K562 (cell line): ENCODE measurements around the gene MAST3. TPM values are rescaled to one million over a fixed set of nuclear protein-coding genes. Genes with fewer than 3 reads are reported as not detected.

Source experiments
- ATF7 ChIP-seq: fragments of 450-650 bp; IDR thresholded peaks from 2 replicates; pipeline ENCODE4 v1.7.1; 2014; ENCODE audit warnings: mild to moderate bottlenecking, moderate library complexity
- CBX1 ChIP-seq: sonication (generic); IDR thresholded peaks from 2 replicates; pipeline ENCODE4 v1.6.1; 2016; ENCODE audit warnings: antibody characterized with exemption, low read depth, mild to moderate bottlenecking
- EP300 ChIP-seq: IDR thresholded peaks from 2 replicates; pipeline ENCODE4 v1.6.1; 2012; ENCODE audit warnings: low read length, improper control_type of control experiment
- ETS2 ChIP-seq: IDR thresholded peaks from 2 replicates; pipeline ENCODE4 v1.6.1; 2016; ENCODE audit warnings: borderline replicate concordance, missing genetic modification characterization, mild to moderate bottlenecking, moderate library complexity, missing compliant biosample characterization; ENCODE audit not compliant: poor library complexity, severe bottlenecking
- ETV6 ChIP-seq, 3 experiments: fragments of 150-350 bp in 1 of 3; sonication (generic) in 1 of 3; formaldehyde crosslinking in 1 of 3; IDR thresholded peaks; 2 replicates each; pipeline versions ENCODE4 v1.6.1 to v1.8.0; 2014 to 2022; ENCODE audit warnings: borderline replicate concordance in 2 of 3, low read depth in 2 of 3, antibody characterized with exemption in 1 of 3, low read length in 1 of 3, mild to moderate bottlenecking in 1 of 3, missing genetic modification reagents in 1 of 3
- GABPB2 ChIP-seq: fragments of 250-450 bp; sonication (Bioruptor Pico); conservative IDR thresholded peaks from 2 replicates; pipeline ENCODE4 v1.5.1; 2021; ENCODE audit warnings: mild to moderate bottlenecking
- HDAC2 ChIP-seq: fragments of 450-650 bp; IDR thresholded peaks from 2 replicates; pipeline ENCODE4 v1.6.1; 2016; ENCODE audit warnings: mild to moderate bottlenecking
- HDGF ChIP-seq: fragments of 450-650 bp; IDR thresholded peaks from 2 replicates; pipeline ENCODE4 v1.6.1; 2016
- KDM1A ChIP-seq, 2 experiments: fragments of 450-650 bp; IDR thresholded peaks; 2 replicates each; pipeline ENCODE4 v1.6.1; 2016; ENCODE audit warnings: mild to moderate bottlenecking in 2 of 2
- POLR2A ChIP-seq: fragments of 450-650 bp; conservative IDR thresholded peaks from 2 replicates; pipeline ENCODE4 v1.6.1; 2016
- SMARCE1 ChIP-seq: fragments of 450-650 bp; IDR thresholded peaks from 2 replicates; pipeline ENCODE4 v1.7.1; 2016; ENCODE audit warnings: mild to moderate bottlenecking
- SRSF7 ChIP-seq: fragments of 200-400 bp; formaldehyde crosslinking; optimal IDR thresholded peaks from 2 replicates; pipeline ENCODE3; 2017; ENCODE audit warnings: mild to moderate bottlenecking, low read depth, low read length
- ZNF239 ChIP-seq: fragments of 250-450 bp; sonication (Bioruptor Pico); IDR thresholded peaks from 2 replicates; pipeline ENCODE4 v1.4.0; 2020; ENCODE audit warnings: mild to moderate bottlenecking
- polyA plus RNA-seq, 8 experiments: library from polyadenylated mRNA; depleted of rRNA in 4 of 8; stranded (reverse) in 5 of 8; unstranded in 3 of 8; fragments of >200 nt; fragmentation: Nextera tagmentation in 2 of 8; fragmentation: Illumina TruSeq in 1 of 8; extraction: Ambion mirVana in 2 of 8; extraction: Trizol in 1 of 8; gene quantifications; 2 replicates each; pipeline versions ENCODE4 v1.2.1 to v1.2.3, GENCODE V29; 2011 to 2014; ENCODE audit warnings: inconsistent platforms in 1 of 8, missing spikeins in 1 of 8
- total RNA-seq, 7 experiments: library from RNA; depleted of rRNA in 6 of 7; stranded (reverse); fragments of >200 nt in 6 of 7; fragmentation: Illumina TruSeq in 2 of 7; extraction: Trizol in 2 of 7; gene quantifications; 2 replicates each; pipeline versions ENCODE4 v1.2.1 to v1.2.3, GENCODE V29; 2011 to 2021; ENCODE audit warnings: low replicate concordance in 1 of 7
- TF ChIP-seq, protein P1 (sequence below): fragments of 250-450 bp; sonication (Bioruptor Pico); IDR thresholded peaks from 2 replicates; pipeline ENCODE4 v1.5.0; 2020; ENCODE audit warnings: mild to moderate bottlenecking
- TF ChIP-seq, protein P2 (sequence below): fragments of 450-650 bp; formaldehyde crosslinking; IDR thresholded peaks from 2 replicates; pipeline ENCODE4 v1.4.0; 2020; ENCODE audit warnings: mild to moderate bottlenecking, moderate library complexity
- TF ChIP-seq, protein P3 (sequence below): conservative IDR thresholded peaks from 2 replicates; pipeline ENCODE4 v1.6.1; 2011; ENCODE audit warnings: low read depth, mild to moderate bottlenecking, low read length; ENCODE audit not compliant: control insufficient read depth
- TF ChIP-seq, protein P4 (sequence below): sonication (generic); formaldehyde crosslinking; IDR thresholded peaks from 2 replicates; pipeline ENCODE4 v1.8.0; 2022; ENCODE audit warnings: mild to moderate bottlenecking, missing genetic modification reagents
- TF ChIP-seq, protein P5 (sequence below): fragments of 450-650 bp; IDR thresholded peaks from 2 replicates; pipeline ENCODE4 v1.6.1; 2018; ENCODE audit not compliant: partially characterized antibody

MAST3 gene
- total and polyA plus RNA-seq, 9 of the 15 experiments (the other 6 are each of a cell fraction or from before 2014, with no cell fraction given), result 0.94 to 9.9 (median 2.4) TPM

DNA sequence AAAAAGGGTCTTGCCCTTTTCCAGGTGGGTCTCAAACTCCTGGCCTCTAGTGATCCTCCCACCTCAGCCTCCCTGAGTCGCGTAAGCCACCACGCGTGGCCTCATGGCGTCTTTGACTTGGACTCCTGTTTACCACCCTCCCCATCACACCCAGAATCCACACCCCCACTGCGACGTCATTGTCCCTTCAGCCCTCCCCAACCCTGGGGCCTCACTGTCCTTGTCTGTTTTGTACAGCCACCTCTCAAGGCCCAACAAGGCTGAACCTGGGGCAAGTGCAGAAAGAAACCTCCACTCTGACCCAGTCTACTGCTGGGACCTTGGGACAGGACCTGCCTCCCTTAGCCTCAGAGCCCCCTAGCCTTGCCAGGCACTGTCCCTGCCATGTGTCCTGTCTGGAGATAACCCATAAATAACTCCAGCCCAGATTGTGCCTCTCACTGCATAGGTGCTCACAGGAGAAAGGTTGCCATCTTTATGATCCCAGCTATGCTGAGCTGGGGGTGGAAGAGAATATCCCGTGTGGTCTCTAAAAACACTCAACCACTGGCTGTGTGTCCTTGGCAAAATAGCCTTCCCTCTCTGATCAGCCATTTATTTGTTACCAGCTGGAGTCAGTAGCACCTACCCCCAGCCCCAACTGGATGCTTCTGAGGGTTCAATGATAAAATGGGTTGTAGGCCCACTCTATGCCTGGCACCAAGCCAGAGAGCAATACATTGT lies 74.2 kb downstream of the MAST3 start (continued):
- 0 out of 2 replicates have a peak, but pooled peaks have one; percentile 37 for TF ChIP-seq CBX1
- TF ChIP-seq SRSF7, result no peak
- TF ChIP-seq EP300, result no peak
- peak; percentile 58 for TF ChIP-seq HDAC2
- no peak for TF ChIP-seq ZNF239 (CRISPR knock-in tag)
- TF ChIP-seq POLR2A, result peak; percentile 43; the same call in 1 of the 2 replicates
- TF ChIP-seq, protein P1, sequence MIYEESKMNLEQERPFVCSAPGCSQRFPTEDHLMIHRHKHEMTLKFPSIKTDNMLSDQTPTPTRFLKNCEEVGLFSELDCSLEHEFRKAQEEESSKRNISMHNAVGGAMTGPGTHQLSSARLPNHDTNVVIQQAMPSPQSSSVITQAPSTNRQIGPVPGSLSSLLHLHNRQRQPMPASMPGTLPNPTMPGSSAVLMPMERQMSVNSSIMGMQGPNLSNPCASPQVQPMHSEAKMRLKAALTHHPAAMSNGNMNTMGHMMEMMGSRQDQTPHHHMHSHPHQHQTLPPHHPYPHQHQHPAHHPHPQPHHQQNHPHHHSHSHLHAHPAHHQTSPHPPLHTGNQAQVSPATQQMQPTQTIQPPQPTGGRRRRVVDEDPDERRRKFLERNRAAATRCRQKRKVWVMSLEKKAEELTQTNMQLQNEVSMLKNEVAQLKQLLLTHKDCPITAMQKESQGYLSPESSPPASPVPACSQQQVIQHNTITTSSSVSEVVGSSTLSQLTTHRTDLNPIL (CRISPR knock-in tag), result no peak
- TF ChIP-seq HDGF, result no peak
- TF ChIP-seq ATF7, result peak; percentile 73; the same call in 1 of the 2 replicates
- TF ChIP-seq SMARCE1, result no peak
- TF ChIP-seq ETS2 (tag), result no peak
- no peak for TF ChIP-seq GABPB2
- peak; percentile 76 to 79 for TF ChIP-seq KDM1A (IDR thresholded peaks at IDR 0.05)
- TF ChIP-seq, protein P2, sequence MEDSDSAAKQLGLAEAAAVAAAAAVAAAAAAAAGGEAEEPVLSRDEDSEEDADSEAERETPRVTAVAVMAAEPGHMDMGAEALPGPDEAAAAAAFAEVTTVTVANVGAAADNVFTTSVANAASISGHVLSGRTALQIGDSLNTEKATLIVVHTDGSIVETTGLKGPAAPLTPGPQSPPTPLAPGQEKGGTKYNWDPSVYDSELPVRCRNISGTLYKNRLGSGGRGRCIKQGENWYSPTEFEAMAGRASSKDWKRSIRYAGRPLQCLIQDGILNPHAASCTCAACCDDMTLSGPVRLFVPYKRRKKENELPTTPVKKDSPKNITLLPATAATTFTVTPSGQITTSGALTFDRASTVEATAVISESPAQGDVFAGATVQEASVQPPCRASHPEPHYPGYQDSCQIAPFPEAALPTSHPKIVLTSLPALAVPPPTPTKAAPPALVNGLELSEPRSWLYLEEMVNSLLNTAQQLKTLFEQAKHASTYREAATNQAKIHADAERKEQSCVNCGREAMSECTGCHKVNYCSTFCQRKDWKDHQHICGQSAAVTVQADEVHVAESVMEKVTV, result no peak
- TF ChIP-seq, protein P3, sequence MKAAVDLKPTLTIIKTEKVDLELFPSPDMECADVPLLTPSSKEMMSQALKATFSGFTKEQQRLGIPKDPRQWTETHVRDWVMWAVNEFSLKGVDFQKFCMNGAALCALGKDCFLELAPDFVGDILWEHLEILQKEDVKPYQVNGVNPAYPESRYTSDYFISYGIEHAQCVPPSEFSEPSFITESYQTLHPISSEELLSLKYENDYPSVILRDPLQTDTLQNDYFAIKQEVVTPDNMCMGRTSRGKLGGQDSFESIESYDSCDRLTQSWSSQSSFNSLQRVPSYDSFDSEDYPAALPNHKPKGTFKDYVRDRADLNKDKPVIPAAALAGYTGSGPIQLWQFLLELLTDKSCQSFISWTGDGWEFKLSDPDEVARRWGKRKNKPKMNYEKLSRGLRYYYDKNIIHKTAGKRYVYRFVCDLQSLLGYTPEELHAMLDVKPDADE, result no peak
- TF ChIP-seq, protein P4, sequence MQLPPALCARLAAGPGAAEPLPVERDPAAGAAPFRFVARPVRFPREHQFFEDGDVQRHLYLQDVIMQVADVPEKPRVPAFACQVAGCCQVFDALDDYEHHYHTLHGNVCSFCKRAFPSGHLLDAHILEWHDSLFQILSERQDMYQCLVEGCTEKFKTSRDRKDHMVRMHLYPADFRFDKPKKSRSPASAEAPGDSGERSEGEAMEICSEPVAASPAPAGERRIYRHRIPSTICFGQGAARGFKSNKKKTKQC, result no peak
- TF ChIP-seq, protein P5, sequence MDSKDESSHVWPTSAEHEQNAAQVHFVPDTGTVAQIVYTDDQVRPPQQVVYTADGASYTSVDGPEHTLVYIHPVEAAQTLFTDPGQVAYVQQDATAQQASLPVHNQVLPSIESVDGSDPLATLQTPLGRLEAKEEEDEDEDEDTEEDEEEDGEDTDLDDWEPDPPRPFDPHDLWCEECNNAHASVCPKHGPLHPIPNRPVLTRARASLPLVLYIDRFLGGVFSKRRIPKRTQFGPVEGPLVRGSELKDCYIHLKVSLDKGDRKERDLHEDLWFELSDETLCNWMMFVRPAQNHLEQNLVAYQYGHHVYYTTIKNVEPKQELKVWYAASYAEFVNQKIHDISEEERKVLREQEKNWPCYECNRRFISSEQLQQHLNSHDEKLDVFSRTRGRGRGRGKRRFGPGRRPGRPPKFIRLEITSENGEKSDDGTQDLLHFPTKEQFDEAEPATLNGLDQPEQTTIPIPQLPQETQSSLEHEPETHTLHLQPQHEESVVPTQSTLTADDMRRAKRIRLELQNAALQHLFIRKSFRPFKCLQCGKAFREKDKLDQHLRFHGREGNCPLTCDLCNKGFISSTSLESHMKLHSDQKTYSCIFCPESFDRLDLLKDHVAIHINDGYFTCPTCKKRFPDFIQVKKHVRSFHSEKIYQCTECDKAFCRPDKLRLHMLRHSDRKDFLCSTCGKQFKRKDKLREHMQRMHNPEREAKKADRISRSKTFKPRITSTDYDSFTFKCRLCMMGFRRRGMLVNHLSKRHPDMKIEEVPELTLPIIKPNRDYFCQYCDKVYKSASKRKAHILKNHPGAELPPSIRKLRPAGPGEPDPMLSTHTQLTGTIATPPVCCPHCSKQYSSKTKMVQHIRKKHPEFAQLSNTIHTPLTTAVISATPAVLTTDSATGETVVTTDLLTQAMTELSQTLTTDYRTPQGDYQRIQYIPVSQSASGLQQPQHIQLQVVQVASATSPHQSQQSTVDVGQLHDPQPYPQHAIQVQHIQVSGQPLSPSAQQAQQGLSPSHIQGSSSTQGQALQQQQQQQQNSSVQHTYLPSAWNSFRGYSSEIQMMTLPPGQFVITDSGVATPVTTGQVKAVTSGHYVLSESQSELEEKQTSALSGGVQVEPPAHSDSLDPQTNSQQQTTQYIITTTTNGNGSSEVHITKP, result peak; percentile 87
- no peak for TF ChIP-seq ETV6 (IDR thresholded peaks at IDR 0.05; ENCODE audit: borderline replicate concordance in 1 of 2, low read depth in 2 of 2, low read length in 1 of 2)
- TF ChIP-seq ETV6 (CRISPR knock-in tag; IDR thresholded peaks at IDR 0.05; ENCODE audit: borderline replicate concordance), result no peak
